OCI-LY3 (cell line): ENCODE data around the gene SLC34A1.

Experiments used
- CTCF ChIP-seq: fragments of 200-600, 300-600 bp; sonication (generic); IDR thresholded peaks from 2 replicates; pipeline ENCODE4 v1.5.1; 2014; ENCODE audit warnings: antibody characterized with exemption, low read length, low read depth
- EZH2phosphoT487 ChIP-seq: fragments of 200-600 bp; shearing (Covaris generic); IDR thresholded peaks from 2 replicates; pipeline ENCODE4 v1.6.1; 2018; ENCODE audit warnings: antibody characterized with exemption, mixed run types, low read depth

- TF ChIP-seq CTCF: no peak
- TF ChIP-seq EZH2phosphoT487: no peak
Observed at GRCh38 chr5:177362292-177362609, 22.0 kb upstream of the SLC34A1 start.
